Chondrocyte (in vitro differentiated cells): ENCODE measurements around the gene TTC1. TPM values are rescaled to one million over a fixed set of nuclear protein-coding genes. Genes with fewer than 3 reads are reported as not detected.

Source experiments
- DNase-seq: peaks from one replicate; pipeline ENCODE4 v3.0.0; 2021; ENCODE audit warnings: mixed read lengths, low spot score
- H3K27ac Mint-ChIP-seq: one replicate; pipeline ENCODE4 v1.8.0; 2021; ENCODE audit warnings: mild to moderate bottlenecking, moderate library complexity, mixed read lengths; ENCODE audit not compliant: unreplicated experiment
- H3K27me3 Mint-ChIP-seq: 2 replicates; pipeline ENCODE4 v1.8.0; 2021; ENCODE audit warnings: low read depth, mixed read lengths
- H3K36me3 Mint-ChIP-seq: 2 replicates; pipeline ENCODE4 v1.8.0; 2021; ENCODE audit warnings: low read depth, mixed read lengths
- H3K4me1 Mint-ChIP-seq: 2 replicates; pipeline ENCODE4 v1.8.0; 2021; ENCODE audit warnings: low read depth, mild to moderate bottlenecking, mixed read lengths
- H3K4me3 Mint-ChIP-seq: one replicate; pipeline ENCODE4 v1.8.0; 2021; ENCODE audit warnings: mild to moderate bottlenecking, moderate library complexity, mixed read lengths; ENCODE audit not compliant: unreplicated experiment
- H3K9me3 Mint-ChIP-seq: 2 replicates; pipeline ENCODE4 v1.8.0; 2021; ENCODE audit warnings: low read depth, mixed read lengths
- CTCF ChIP-seq: fragments of 200-600 bp; sonication (generic); IDR thresholded peaks from 2 replicates; pipeline ENCODE4 v1.5.0; 2021; ENCODE audit warnings: antibody characterized with exemption, mild to moderate bottlenecking, moderate library complexity
- total RNA-seq: library from RNA; stranded (reverse); gene quantifications from 3 replicates; pipeline ENCODE4 v1.2.1, GENCODE V29; 2021

Gene TTC1
- total RNA-seq, 1 donor from 2014 or later, result 41.1 TPM

- H3K4me3 Mint-ChIP-seq, result no peak overlapping the region
- peaks cover 43% of the 10 kb centered on the region for H3K4me1 Mint-ChIP-seq
- no peaks in the 10 kb centered on the region for H3K27me3 Mint-ChIP-seq
- no peak for TF ChIP-seq CTCF
- H3K9me3 Mint-ChIP-seq, result no peaks in the 10 kb centered on the region
- peak overlapping the region; percentile 36 for H3K27ac Mint-ChIP-seq
- H3K36me3 Mint-ChIP-seq, result no peaks in the 10 kb centered on the region
- DNase-seq, result no peak
Measured at GRCh38 chr5:160084144-160084543, 75.2 kb downstream of the TTC1 start.

DNA sequence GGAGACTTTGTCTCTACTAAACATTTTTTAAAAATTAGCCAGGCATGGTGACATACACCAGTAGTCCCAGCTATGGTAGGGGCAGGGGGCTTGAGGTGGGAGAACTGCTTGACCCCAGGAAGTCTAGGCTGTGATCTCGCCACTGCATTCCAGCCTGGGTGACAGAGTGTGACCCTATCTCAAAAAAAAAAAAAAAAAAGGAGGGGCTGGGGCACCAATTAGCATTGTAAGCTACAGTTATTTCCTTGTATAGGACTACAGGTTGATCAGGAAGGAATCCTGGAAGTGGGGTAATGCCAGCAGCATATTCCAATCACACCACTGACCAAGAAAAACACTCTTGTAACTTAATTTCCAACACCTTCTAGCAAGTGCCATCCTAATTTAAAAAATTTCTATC is 78.3 kb downstream of the TTC1 start:
- H3K4me1 Mint-ChIP-seq, result peaks cover 27% of the 10 kb centered on the region
- H3K36me3 Mint-ChIP-seq, result peaks cover 4% of the 10 kb centered on the region
- no peaks in the 10 kb centered on the region for H3K9me3 Mint-ChIP-seq
- no peak for DNase-seq
- TF ChIP-seq CTCF, result no peak
- H3K27me3 Mint-ChIP-seq, result no peaks in the 10 kb centered on the region
- H3K4me3 Mint-ChIP-seq, result no peak overlapping the region
- no peak overlapping the region for H3K27ac Mint-ChIP-seq

DNA sequence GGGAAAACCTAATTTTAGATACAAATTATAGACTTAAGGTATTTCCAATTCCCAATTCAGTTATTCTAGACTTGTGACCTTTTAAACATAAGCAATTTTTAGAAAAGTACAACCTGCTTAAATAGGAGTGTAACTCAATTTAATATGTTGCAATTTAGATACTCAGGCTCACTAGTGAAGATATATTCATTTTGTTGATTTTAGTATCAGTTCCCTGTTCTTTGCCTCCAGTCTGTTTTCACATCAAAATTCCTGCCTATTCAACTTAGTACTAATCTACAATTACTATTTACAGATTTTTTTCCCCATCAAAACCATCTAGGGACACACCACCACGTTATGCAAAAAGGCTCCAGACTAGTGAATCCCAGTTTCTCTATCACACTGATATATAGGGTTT is 79.9 kb downstream of the TTC1 start:
- no peak overlapping the region for H3K27ac Mint-ChIP-seq
- TF ChIP-seq CTCF, result no peak
- H3K4me1 Mint-ChIP-seq, result peaks cover 11% of the 10 kb centered on the region
- no peak for DNase-seq
- H3K36me3 Mint-ChIP-seq, result peaks cover 16% of the 10 kb centered on the region
- H3K27me3 Mint-ChIP-seq, result no peaks in the 10 kb centered on the region
- H3K4me3 Mint-ChIP-seq, result no peak overlapping the region
- H3K9me3 Mint-ChIP-seq, result no peaks in the 10 kb centered on the region

DNA sequence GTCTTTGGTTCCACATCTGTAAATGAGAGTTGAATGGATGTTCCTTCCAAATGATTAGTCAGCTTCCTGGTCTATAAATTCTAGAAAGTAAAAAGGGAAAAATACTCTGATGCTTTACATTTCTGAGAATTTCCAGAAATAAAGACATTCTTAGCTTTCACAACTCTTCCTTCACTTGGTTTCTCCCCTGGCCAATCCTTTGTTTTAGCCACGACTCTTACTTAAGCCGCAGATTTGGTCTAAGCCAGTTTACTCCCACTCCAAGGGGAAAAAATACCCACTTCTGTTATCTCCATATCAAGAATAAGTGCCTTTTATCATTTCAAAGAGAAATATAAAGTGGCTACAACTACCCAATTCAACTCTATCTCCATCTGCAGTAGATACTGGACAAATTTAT is 80.6 kb downstream of the TTC1 start:
- H3K27ac Mint-ChIP-seq, result no peak overlapping the region
- no peaks in the 10 kb centered on the region for H3K9me3 Mint-ChIP-seq
- no peak overlapping the region for H3K4me3 Mint-ChIP-seq
- H3K27me3 Mint-ChIP-seq, result no peaks in the 10 kb centered on the region
- no peak for TF ChIP-seq CTCF
- peaks cover 18% of the 10 kb centered on the region for H3K36me3 Mint-ChIP-seq
- peaks cover 16% of the 10 kb centered on the region for H3K4me1 Mint-ChIP-seq
- no peak for DNase-seq

GRCh38 chr5:160090059-160090458 is 81.1 kb downstream of the TTC1 start:
- Mint-ChIP-seq H3K9me3 (no peaks in the 10 kb centered on the region), H3K27ac (no peak overlapping the region), H3K4me1 (peaks cover 18% of the 10 kb centered on the region), H3K27me3 (no peaks in the 10 kb centered on the region), H3K36me3 (peaks cover 18% of the 10 kb centered on the region), H3K4me3 (no peak overlapping the region)
- DNase-seq, result no peak
- no peak for TF ChIP-seq CTCF
